Dedifferentiated amniotic fluid mesenchymal stem cell (primary cell): ENCODE measurements around the gene UNK.

Experiments
- DNase-seq: peaks from one replicate; pipeline ENCODE4 v3.0.0-alpha.2; 2016; ENCODE audit errors: extremely low spot score

UNK gene

GRCh38 chr17:75820094-75821080, 35.8 kb downstream of the UNK start:
- DNase-seq = no peak

- DNase-seq = no peak
Measured at GRCh38 chr17:75821552-75821951, 36.9 kb downstream of the UNK start.

- DNase-seq = no peak
Measured at GRCh38 chr17:75822119-75822799, 37.7 kb downstream of the UNK start.

- no peak for DNase-seq
Measured at GRCh38 chr17:75822800-75823166, 38.2 kb downstream of the UNK start.

GRCh38 chr17:75823257-75824041, 38.8 kb downstream of the UNK start:
- DNase-seq = no peak

GRCh38 chr17:75824050-75824552, 39.5 kb downstream of the UNK start:
- DNase-seq = no peak

- no peak for DNase-seq
Measured at GRCh38 chr17:75824666-75825065, 40.1 kb downstream of the UNK start.

- DNase-seq = no peak
Measured at GRCh38 chr17:75825149-75825552, 40.5 kb downstream of the UNK start.

- no peak for DNase-seq
Measured at GRCh38 chr17:75825748-75826370, 41.3 kb downstream of the UNK start.

- no peak for DNase-seq
Measured at GRCh38 chr17:75826561-75827307, 42.1 kb downstream of the UNK start.

GRCh38 chr17:75827308-75828075, 42.9 kb downstream of the UNK start:
- DNase-seq = no peak

GRCh38 chr17:75828076-75828400, 43.4 kb downstream of the UNK start:
- no peak for DNase-seq

GRCh38 chr17:75828741-75829140, 44.1 kb downstream of the UNK start:
- no peak for DNase-seq

- DNase-seq = no peak
Measured at GRCh38 chr17:75829747-75830146, 45.1 kb downstream of the UNK start.

GRCh38 chr17:75830164-75831031, 45.8 kb downstream of the UNK start:
- DNase-seq = no peak

GRCh38 chr17:75831032-75831571, 46.5 kb downstream of the UNK start:
- DNase-seq = no peak

- no peak for DNase-seq
Measured at GRCh38 chr17:75832164-75832651, 47.6 kb downstream of the UNK start.

- no peak for DNase-seq
Measured at GRCh38 chr17:75832652-75833400, 48.2 kb downstream of the UNK start.
